IPS-NIHi7 (cell line): Measurements from ENCODE around the gene NUP188.

Experiments
- DNase-seq: peaks from one replicate; pipeline ENCODE4 v3.0.0; 2012; ENCODE audit warnings: mixed read lengths; ENCODE audit errors: extremely low spot score

NUP188 gene

DNA sequence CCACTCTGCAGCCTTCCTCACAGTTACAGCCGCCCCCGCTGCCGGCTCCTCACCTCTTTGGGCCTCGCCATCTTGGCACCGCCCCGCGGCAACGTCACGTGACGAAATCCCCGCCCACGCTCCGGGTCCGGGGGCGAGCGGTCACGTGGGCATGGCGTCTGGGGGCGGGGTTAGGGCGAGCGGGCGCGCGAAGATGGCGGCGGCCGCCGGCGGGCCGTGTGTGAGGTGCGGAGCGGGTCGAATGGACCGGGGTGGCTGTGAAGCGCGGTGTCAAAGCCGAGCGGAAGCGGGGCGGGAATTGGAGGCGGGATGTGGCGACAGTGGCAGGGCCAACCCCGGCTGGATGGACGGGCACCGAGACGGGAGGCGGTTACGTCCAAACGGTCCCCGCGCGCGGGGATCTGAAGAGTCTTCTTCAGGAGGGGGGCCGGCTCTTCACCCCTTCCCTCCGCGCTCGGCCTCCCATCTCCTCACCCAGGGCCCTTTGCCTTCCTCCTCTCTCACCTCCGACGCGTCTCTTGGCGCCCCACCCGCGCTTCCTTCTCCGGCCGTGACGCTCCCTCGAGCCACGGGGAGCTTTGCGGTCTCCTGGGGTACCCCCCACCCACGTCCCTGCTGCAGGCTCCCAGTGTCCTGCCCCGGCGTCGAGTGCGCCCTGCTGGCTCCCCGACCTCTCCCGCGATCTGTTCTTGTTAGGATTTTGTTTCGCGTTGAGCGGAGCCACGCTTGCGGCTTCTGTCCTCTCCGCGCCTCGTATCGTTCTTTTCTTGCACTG is at the start of gene NUP188, which contains the start of gene DOLK:
NUP188 (plus strand) TSS at position 173 of the 775 bp plus-strand sequence; CDS start at position 194, 21 bp downstream.
DOLK (minus strand) TSS at position 77 of the 775 bp plus-strand sequence. CDS start 300 bp downstream, outside the sequence.
- DNase-seq, result peak; percentile 100

DNA sequence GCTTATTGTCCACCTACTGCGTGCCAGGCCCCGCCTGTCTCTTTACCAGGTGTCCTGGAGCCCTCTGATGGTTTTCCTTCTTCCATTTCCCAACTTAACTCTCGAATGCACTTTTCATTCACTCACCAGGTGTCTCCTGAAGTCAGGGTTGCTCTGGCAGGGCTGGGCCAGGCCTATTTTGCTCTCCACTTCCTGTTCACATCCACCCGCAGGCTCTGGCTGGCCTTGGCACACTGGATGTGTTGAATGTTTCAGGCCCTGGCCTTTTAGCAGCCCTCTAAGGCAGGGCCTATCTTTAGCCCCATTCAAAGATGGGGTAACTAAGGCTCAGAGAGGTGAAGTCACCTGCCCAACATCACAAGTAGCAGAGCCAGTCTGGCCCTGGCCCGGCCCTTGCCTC is 49.1 kb upstream of the NUP188 start:
- no peak for DNase-seq

DNA sequence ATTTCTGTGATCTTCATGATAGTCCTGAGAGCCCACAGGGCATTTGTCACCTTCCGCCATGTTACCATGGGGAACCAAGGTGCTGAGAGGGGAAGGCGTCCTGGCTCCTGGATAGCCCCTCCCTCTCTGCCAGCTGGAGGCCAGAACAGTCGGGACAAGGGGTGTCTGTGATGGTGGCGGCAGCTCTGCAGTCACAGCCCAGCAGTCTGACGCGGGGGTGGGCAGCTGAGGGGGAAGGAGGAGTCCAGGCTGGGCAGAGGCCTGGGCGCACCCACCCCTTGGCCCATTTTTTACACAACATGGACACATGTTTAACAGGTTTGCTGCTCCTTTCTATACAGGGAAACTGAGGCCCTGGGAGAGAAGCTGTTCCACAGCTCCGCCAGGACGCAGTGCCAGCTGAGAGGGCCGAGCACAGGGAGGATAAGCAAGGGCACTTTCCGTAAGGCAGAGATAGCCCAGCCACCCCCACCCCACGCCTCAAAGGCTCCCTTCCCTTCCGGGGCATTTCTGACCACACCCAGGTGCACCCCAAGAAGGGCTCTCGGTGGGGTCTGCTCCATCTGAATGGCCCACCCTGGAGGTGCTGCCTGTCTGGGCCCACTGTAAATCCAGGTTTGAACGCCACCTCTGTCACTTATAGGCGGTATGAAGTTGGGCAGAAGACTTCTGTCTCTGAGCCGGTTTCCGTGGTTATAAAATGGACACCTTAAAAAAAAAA is 48.5 kb upstream of the NUP188 start:
- DNase-seq, result no peak

GRCh38 chr9:128899566-128900322 is 47.8 kb upstream of the NUP188 start:
- no peak for DNase-seq

DNA sequence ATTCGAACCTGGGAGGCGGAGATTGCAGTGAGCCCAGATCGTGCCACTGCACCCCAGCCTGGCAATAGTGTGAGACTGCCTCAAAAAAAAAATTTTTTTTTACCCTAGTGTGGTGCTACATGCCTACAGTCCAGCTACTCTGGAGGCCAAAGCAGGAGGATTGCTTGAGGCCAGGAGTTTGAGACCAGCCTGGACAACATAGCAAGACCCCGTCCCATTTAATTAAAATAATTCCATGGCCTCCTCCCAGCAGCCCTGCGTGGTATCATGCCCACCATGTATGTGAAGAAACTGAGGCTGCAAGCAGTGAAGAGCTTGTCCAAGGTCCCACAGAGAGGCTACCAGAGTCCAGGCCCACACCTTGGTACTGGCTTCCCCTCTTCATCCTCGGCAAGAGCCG is 46.1 kb upstream of the NUP188 start:
- DNase-seq, result no peak

DNA sequence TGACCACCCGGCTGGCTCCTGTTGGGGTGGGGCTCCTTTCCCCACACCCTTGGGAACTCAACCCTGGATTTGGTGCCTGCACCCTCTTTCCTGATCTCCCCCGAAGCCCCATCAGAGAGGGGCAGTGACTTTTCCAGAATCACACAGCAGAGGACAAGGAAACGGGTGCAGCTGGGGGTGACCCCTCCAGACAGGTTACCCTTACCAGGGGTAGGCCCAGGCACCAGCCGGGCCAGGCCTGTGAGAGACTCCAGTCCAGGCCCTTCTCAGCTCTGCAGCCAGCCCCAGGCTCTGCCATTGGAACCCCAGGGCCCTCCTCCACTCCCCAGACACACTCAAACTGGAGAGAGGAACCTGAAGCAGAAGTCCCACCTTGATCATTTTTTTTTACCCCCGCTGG is 45.7 kb upstream of the NUP188 start:
- no peak for DNase-seq

GRCh38 chr9:128902351-128903078 is 45.0 kb upstream of the NUP188 start:
- no peak for DNase-seq

DNA sequence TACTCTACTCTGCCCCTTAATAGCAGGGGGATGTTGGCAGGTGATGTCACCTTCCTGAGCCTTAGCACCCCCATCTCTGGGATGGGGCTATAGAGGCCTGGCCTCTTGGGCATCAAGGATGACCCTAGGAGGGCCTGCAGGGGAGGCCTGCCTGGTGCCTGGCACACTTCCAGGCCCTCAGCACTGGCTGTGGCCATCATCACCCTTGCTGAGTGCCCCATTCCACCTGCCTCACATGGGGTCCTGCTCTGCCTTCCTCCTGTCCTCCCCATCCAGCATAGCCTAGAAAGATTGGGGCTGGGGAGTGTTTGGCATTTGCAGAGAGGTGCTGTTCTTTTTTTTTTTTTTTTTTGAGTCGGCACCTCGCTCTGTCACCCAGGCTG is 44.4 kb upstream of the NUP188 start:
- DNase-seq, result no peak

GRCh38 chr9:128903871-128904620 is 43.5 kb upstream of the NUP188 start:
- no peak for DNase-seq

GRCh38 chr9:128905964-128906363 is 41.5 kb upstream of the NUP188 start:
- no peak for DNase-seq

DNA sequence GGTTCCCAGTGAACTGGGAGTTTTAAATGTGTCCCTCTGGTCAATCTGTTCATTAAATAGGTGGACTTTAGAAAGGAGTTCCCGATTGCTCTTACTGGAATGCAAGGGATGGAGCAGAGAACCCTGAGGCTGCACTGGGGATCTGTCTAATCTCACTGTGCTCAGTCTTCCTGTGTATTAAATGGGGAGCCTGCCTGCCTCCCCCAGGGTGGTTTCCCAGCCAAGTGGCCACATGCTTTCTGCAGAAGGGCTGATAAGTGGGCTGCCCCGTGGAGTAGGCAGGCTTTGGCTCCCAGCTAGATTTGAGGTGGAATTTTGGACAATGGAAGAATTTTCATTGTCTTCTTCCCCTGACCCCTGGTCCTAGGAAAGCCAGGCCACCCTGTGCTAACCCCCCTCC is 40.8 kb upstream of the NUP188 start:
- DNase-seq, result no peak

- no peak for DNase-seq
These were observed 39.1 kb upstream of the NUP188 start for GRCh38 chr9:128908372-128908771.

DNA sequence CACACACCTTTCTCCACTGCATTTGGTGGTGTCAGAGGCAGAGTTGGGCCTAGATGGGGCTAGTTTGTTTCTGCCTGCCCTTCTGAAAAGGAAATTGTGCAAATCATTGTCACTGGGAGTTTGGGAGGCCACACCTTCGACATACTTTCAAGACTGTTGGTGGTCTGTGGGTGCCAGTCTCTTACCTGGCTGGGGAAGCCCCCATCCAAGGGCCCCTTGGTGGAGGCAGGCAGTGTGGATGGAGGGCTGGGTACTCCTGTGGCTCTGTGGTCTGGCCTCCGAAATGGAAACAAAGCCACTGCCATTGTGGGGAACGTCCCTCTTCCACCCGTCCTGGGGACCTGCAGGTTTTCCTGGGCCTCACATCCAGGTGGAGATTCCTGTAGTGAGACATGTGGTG is 37.6 kb upstream of the NUP188 start:
- no peak for DNase-seq

DNA sequence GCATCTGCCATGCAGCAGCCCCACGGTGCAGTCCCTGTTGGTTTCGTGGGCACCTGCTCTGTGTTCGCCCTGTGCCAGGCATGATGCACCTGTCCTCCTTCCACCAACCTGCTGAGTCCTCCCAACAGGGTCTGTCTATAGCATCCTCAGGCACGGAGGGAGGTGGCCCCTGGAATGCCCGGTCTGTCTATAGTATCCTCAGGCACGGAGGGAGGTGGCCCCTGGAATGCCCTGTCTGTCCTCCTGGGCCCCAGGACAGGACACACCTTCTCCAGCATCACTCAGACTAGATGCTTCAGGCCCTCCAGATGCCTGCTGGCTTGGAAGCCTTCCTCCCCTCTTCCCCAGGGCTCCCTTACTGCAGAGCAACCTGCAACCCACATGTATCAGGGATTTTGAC is 36.6 kb upstream of the NUP188 start:
- DNase-seq, result no peak

GRCh38 chr9:128911529-128912035 is 35.9 kb upstream of the NUP188 start:
- DNase-seq, result peak; percentile 67

DNA sequence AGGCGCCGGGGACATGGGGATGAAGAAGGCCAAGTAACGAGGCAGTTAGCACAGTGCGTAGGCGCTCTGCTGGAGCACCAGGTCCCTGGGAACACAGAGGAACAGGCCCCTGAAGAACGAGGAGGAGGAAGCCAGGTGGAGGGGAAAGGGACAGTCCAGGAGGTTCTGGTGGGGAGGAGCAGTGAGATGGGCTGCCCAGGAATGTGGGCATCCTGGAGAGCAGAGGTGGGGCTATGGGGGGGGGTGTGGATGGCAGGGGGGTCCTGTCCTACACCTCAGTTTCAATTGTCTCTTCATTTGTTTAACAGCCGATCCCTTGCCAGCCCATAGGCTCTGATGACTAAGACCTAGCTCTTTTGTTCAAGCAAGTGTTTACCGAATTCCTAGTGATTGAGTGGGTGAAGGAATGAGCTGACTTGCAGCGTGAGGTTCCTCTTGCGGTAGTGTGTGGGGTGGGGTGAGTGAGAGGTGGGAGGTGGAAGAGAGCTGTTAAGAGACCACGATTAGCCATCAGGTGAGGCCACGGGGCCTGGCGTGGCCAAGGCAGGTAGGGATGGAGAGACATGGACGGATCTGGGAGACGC is 35.1 kb upstream of the NUP188 start:
- peak; percentile 64 for DNase-seq

- no peak for DNase-seq
These were observed 34.2 kb upstream of the NUP188 start for GRCh38 chr9:128913048-128913900.

GRCh38 chr9:128913995-128914772 is 33.3 kb upstream of the NUP188 start:
- no peak for DNase-seq

GRCh38 chr9:128916204-128916603 is 31.3 kb upstream of the NUP188 start:
- no peak for DNase-seq
